Lung (tissue), 12 donors: ENCODE measurements around the gene DEFB132. TPM values are rescaled to one million over a fixed set of nuclear protein-coding genes. Genes with fewer than 3 reads are reported as not detected.
A peak's percentile ranks its signal among the peaks of the same experiment; 100 is the strongest.

Source experiments
- ATAC-seq: fragments of 200-7000 bp; cut with Tn5 transposase; one replicate; pipeline ENCODE4 v1.9.1; 2020; ENCODE audit warnings: moderate number of reproducible peaks; ENCODE audit not compliant: insufficient read depth, low FRiP score
- DNase-seq, 3 donors: peaks; one replicate each; pipeline ENCODE4 v3.0.0-alpha.2; 2013 to 2017
- H3K27ac ChIP-seq, 2 donors: one replicate each; pipeline ENCODE4 v1.5.1; 2013; ENCODE audit warnings: mild to moderate bottlenecking in 2 of 2, moderate library complexity in 2 of 2, control low read depth in 1 of 2, inconsistent platforms in 1 of 2, low read depth in 1 of 2, low read length in 1 of 2
- H3K27me3 ChIP-seq, 3 donors: one replicate each; pipeline ENCODE4 v1.5.1; 2013; ENCODE audit warnings: low read length in 2 of 3; ENCODE audit not compliant: control insufficient read depth in 3 of 3, insufficient read depth in 3 of 3
- H3K36me3 ChIP-seq, 4 donors: one replicate each; pipeline ENCODE4 v1.5.1; 2013; ENCODE audit warnings: low read length in 4 of 4, mild to moderate bottlenecking in 1 of 4, moderate library complexity in 1 of 4; ENCODE audit not compliant: control insufficient read depth in 4 of 4, insufficient read depth in 4 of 4
- H3K4me1 ChIP-seq, 5 donors: one replicate each; pipeline ENCODE4 v1.5.1; 2013; ENCODE audit warnings: low read length in 5 of 5, mild to moderate bottlenecking in 2 of 5, moderate library complexity in 1 of 5; ENCODE audit not compliant: control insufficient read depth in 5 of 5, insufficient read depth in 5 of 5
- H3K4me3 ChIP-seq: one replicate; pipeline ENCODE4 v1.5.1; 2013; ENCODE audit warnings: mild to moderate bottlenecking, control low read depth, moderate library complexity
- H3K9ac ChIP-seq, 2 donors: one replicate each; pipeline ENCODE4 v1.5.1; 2013; ENCODE audit warnings: low read length in 2 of 2, control low read depth in 1 of 2; ENCODE audit not compliant: insufficient read depth in 1 of 2
- H3K9me3 ChIP-seq, 4 donors: one replicate each; pipeline ENCODE4 v1.5.1; 2013; ENCODE audit warnings: low read length in 3 of 4, mild to moderate bottlenecking in 1 of 4, moderate library complexity in 1 of 4; ENCODE audit not compliant: control insufficient read depth in 4 of 4, insufficient read depth in 3 of 4
- WGBS, 2 donors: extraction: QIAGEN DNeasy Blood & Tissue Kit; methylation state at CpG; one replicate each; pipeline ENCODE4 v1.1.7; 2013; 5-methylcytosine and 5-hydroxymethylcytosine counted together
- polyA plus RNA-seq, 2 donors: library from polyadenylated mRNA; stranded (reverse); fragments of 200-250 nt; gene quantifications; one replicate each; pipeline ENCODE4 v1.2.1, GENCODE V29; 2013
- total RNA-seq, 2 donors: library from RNA; depleted of rRNA in 1 of 2; stranded (reverse); fragments of >200 nt in 1 of 2; gene quantifications; one replicate each; pipeline ENCODE4 v1.2.1, GENCODE V29; 2014 to 2021
- TF ChIP-seq, protein P1 (sequence below): IDR thresholded peaks from 2 replicates; pipeline ENCODE4 v1.5.1; 2012; ENCODE audit warnings: mild to moderate bottlenecking; ENCODE audit errors: control extremely low read depth, extremely low read depth
- donor health status: control.
- donor health status: control.
- donor health status: Bipolar disorder and iron deficiency.
- donor health status: healthy.
- donor health status: DM: yes; HTN: yes; CAD: no.

DEFB132 gene
- total and polyA plus RNA-seq, 4 donors, result not detected

DNA sequence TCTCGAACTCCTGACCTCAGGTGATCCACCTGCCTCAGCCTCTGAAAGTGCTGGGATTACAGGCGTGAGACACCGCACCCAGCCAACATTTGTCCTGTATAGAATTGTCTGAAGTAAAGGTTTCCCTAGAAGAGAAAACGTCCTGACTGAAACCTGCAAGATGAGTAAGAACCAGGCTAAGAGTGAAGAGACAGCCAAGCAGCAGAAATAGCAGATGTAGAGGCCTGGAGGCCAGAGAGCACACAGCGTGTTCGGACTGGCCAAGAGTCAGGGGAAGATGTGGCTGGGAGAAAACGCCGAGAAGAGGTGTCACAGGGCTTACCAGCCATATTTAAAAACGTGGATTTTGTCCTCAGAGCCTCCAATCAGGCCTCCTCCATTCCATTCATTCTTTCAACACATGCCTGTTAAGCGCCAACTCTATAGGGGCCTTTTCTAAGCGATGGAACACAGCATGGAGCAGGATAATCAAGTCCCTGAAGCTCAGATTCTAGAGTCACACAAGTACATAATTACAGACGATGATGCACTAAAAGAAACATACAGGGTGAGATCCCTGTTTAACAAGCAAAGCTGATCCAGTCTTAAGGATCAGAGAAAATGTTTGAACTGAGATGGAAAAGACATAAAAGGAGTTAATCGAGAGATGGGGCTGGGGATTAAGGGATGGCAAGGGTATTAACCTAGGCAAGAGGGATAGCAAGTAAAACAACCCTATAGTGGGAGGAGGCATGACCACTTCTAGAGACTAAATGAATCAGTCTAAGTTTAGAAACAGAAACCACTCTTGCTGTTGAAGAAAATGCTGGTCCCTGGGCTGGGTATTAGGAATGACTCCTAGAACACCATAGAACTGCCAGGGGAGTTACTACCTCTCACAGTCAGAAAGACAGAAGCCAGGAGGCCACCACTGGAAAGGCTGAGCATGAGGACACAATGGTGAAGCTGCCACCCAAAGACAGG, 44.6 kb downstream of the DEFB132 start:
- Histone ChIP-seq H3K27me3 (no peaks in the 10 kb centered on the region), H3K9me3 (no peaks in the 10 kb centered on the region), H3K9ac (peak overlapping the region in 1 of 2 donors; percentile 34), H3K4me3 (no peak overlapping the region), H3K36me3 (peaks cover 0 to 6% (median 6%) of the 10 kb centered on the region in 4 donors), H3K27ac (no peak overlapping the region), H3K4me1 (peaks cover 16 to 39% (median 27%) of the 10 kb centered on the region in 5 donors)
- WGBS, 2 donors, result 79 to 88% methylated on average over 13 of the region's 13 CpGs
- no peak for ATAC-seq
- DNase-seq, result no peak
- TF ChIP-seq, protein P1, sequence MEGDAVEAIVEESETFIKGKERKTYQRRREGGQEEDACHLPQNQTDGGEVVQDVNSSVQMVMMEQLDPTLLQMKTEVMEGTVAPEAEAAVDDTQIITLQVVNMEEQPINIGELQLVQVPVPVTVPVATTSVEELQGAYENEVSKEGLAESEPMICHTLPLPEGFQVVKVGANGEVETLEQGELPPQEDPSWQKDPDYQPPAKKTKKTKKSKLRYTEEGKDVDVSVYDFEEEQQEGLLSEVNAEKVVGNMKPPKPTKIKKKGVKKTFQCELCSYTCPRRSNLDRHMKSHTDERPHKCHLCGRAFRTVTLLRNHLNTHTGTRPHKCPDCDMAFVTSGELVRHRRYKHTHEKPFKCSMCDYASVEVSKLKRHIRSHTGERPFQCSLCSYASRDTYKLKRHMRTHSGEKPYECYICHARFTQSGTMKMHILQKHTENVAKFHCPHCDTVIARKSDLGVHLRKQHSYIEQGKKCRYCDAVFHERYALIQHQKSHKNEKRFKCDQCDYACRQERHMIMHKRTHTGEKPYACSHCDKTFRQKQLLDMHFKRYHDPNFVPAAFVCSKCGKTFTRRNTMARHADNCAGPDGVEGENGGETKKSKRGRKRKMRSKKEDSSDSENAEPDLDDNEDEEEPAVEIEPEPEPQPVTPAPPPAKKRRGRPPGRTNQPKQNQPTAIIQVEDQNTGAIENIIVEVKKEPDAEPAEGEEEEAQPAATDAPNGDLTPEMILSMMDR, result no peak

DNA sequence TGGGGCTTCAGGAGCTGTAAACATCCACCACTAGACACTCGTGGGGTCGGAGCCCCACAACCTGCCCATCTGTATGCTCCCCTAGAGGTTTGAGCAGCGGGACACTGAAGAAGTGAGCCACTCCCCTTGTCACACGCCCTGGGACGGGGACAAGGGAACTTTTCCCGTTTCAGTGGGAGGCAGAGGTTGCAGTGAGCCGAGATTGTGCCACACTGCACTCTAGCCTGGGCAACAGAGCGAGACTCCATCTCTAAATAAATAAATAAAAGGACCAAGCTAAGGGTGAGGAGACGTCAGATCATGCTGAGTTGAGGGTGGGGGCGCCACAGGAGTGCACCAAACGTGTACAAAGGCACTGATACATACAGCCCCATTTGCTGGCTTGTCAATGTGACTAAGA, 48.2 kb downstream of the DEFB132 start:
- Histone ChIP-seq H3K4me3 (no peak overlapping the region), H3K9me3 (no peaks in the 10 kb centered on the region), H3K27ac (no peak overlapping the region), H3K27me3 (no peaks in the 10 kb centered on the region), H3K36me3 (peaks cover 0 to 6% (median 2%) of the 10 kb centered on the region in 4 donors), H3K4me1 (peaks cover 9 to 38% (median 19%) of the 10 kb centered on the region in 5 donors), H3K9ac (no peak overlapping the region)
- TF ChIP-seq, protein P1, result no peak
- ATAC-seq, result no peak
- WGBS, 2 donors, result 82 to 88% methylated on average over 11 of the region's 11 CpGs
- no peak for DNase-seq

DNA sequence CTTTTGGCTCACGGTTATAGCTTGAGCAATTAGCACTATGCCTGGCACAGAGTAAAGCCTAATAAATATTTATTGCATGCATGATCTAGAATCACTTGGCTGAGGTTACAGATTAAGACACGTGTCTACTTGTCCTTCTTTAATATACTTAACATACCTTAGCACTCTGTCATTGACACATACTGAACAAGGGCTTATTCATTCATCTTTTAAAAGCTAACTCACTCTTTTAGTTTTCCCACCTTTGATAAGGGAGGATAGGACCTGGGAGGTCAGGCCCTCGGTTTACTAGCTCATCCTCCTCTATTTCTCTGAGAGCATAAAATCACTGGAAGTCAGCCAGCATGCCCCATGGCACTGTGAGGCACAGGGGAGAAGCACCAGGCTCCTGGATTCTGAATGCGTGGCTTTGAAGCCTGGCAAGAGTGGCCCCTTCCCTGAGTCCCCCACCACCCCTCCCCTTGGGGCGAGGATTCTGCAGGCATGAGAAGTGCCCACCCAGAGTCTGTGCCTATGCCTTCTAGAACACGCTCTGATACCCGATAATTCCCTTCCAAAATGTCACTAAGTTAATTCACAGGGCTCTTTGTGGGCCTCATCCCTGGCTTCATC, 51.0 kb downstream of the DEFB132 start:
- Histone ChIP-seq H3K4me3 (no peak overlapping the region), H3K9me3 (no peaks in the 10 kb centered on the region), H3K36me3 (no peaks in the 10 kb centered on the region), H3K4me1 (peaks cover 0 to 34% (median 8%) of the 10 kb centered on the region in 5 donors), H3K27ac (peak overlapping the region in 1 of 2 donors; percentile 71), H3K9ac (peak overlapping the region in 1 of 2 donors; percentile 92), H3K27me3 (no peaks in the 10 kb centered on the region)
- ATAC-seq (no peak), DNase-seq (no peak)
- 67 to 70% methylated on average over 7 of the region's 7 CpGs for WGBS, 2 donors
- TF ChIP-seq, protein P1, result no peak
